ENCODE results near the gene N4BP2.

N4BP2 gene

GRCh38 chr4:40183615-40184411 lies 127.2 kb downstream of the N4BP2 start:
- no peak for DNase-seq (ENCODE audit: insufficient read length, low spot score)
- FAIRE-seq, result no peak

GRCh38 chr4:40185830-40186664 lies 129.4 kb downstream of the N4BP2 start:
- no peak for TF ChIP-seq POLR2A (IDR thresholded peaks at IDR 0.05; ENCODE audit: low read depth, low read length)
- FAIRE-seq, result no peak

More at GRCh38 chr4:40183615-40184411, 127.2 kb downstream of the N4BP2 start:
- no peak for TF ChIP-seq POLR2A (IDR thresholded peaks at IDR 0.05; ENCODE audit: low read depth, low read length)

GRCh38 chr4:40186665-40187014 lies 130.0 kb downstream of the N4BP2 start:
- no peak for DNase-seq (ENCODE audit: insufficient read length, low spot score)
- TF ChIP-seq POLR2A (IDR thresholded peaks at IDR 0.05; ENCODE audit: low read depth, low read length), result no peak
- no peak for FAIRE-seq

More at GRCh38 chr4:40185830-40186664, 129.4 kb downstream of the N4BP2 start:
- no peak for DNase-seq (ENCODE audit: insufficient read length, low spot score)

- no peak for TF ChIP-seq POLR2A (IDR thresholded peaks at IDR 0.05; ENCODE audit: low read depth, low read length)
- FAIRE-seq (no peak), DNase-seq (ENCODE audit: insufficient read length, low spot score) (no peak)
Observed at GRCh38 chr4:40187386-40187906, 130.8 kb downstream of the N4BP2 start.

- no peak for TF ChIP-seq POLR2A (IDR thresholded peaks at IDR 0.05; ENCODE audit: low read depth, low read length)
- no peak for FAIRE-seq
- no peak for DNase-seq (ENCODE audit: insufficient read length, low spot score)
Observed at GRCh38 chr4:40190019-40190418, 133.4 kb downstream of the N4BP2 start.

GRCh38 chr4:40190465-40190864 lies 133.8 kb downstream of the N4BP2 start:
- no peak for FAIRE-seq

GRCh38 chr4:40190880-40191815 lies 134.5 kb downstream of the N4BP2 start:
- no peak for FAIRE-seq
- DNase-seq (ENCODE audit: insufficient read length, low spot score), result no peak
- no peak for TF ChIP-seq POLR2A (IDR thresholded peaks at IDR 0.05; ENCODE audit: low read depth, low read length)

More at GRCh38 chr4:40190465-40190864, 133.8 kb downstream of the N4BP2 start:
- no peak for TF ChIP-seq POLR2A (IDR thresholded peaks at IDR 0.05; ENCODE audit: low read depth, low read length)
- DNase-seq (ENCODE audit: insufficient read length, low spot score), result no peak

- DNase-seq (ENCODE audit: insufficient read length, low spot score) (no peak), FAIRE-seq (no peak)
- TF ChIP-seq POLR2A (IDR thresholded peaks at IDR 0.05; ENCODE audit: low read depth, low read length), result no peak
Observed at GRCh38 chr4:40192114-40193015, 135.7 kb downstream of the N4BP2 start.

GRCh38 chr4:40193016-40193571 lies 136.4 kb downstream of the N4BP2 start:
- TF ChIP-seq POLR2A (IDR thresholded peaks at IDR 0.05; ENCODE audit: low read depth, low read length), result no peak
- DNase-seq (ENCODE audit: insufficient read length, low spot score) (no peak), FAIRE-seq (no peak)

- FAIRE-seq, result no peak
- no peak for DNase-seq (ENCODE audit: insufficient read length, low spot score)
- no peak for TF ChIP-seq POLR2A (IDR thresholded peaks at IDR 0.05; ENCODE audit: low read depth, low read length)
Observed at GRCh38 chr4:40193578-40193977, 136.9 kb downstream of the N4BP2 start.

- DNase-seq (ENCODE audit: insufficient read length, low spot score), result no peak
- TF ChIP-seq POLR2A (IDR thresholded peaks at IDR 0.05; ENCODE audit: low read depth, low read length), result no peak
- FAIRE-seq, result no peak
Observed at GRCh38 chr4:40194602-40195161, 138.0 kb downstream of the N4BP2 start.

Measured in H54 (cell line).